ENCODE results near the gene KIF13A.

The KIF13A gene

GRCh38 chr6:17967668-17968518 is 19.5 kb downstream of the KIF13A start:
- DNase-seq = no peak
- no peaks in the 10 kb centered on the region for H4K20me1 ChIP-seq (ENCODE audit: insufficient read depth, low read length)
- H3K9me2 ChIP-seq (replicated peaks; ENCODE audit: insufficient read depth, low read length) = no peaks in the 10 kb centered on the region
- H3K27ac ChIP-seq (ENCODE audit: low read length) = no peak overlapping the region
- no peak overlapping the region for H3K4me2 ChIP-seq (ENCODE audit: low read depth, low read length)
- no peaks in the 10 kb centered on the region for H3K79me2 ChIP-seq (ENCODE audit: low read length)
- H3K9ac ChIP-seq (ENCODE audit: low read length) = no peak overlapping the region
- TF ChIP-seq EZH2phosphoT487 (IDR thresholded peaks at IDR 0.05; ENCODE audit: low read length) (no peak), EZH2 (optimal IDR thresholded peaks at IDR 0.05; ENCODE audit: low read depth, low read length) (no peak), CTCF (IDR thresholded peaks at IDR 0.05; ENCODE audit: low read length) (no peak)
- H3K4me1 ChIP-seq (ENCODE audit: low read length) = no peaks in the 10 kb centered on the region
- no peaks in the 10 kb centered on the region for H3F3A ChIP-seq (ENCODE audit: insufficient read depth, low read length)
- no peaks in the 10 kb centered on the region for H3K36me3 ChIP-seq (replicated peaks; ENCODE audit: insufficient read depth, low read length)
- no peak overlapping the region for H2AFZ ChIP-seq (ENCODE audit: low read length)
- no peaks in the 10 kb centered on the region for H3K27me3 ChIP-seq (replicated peaks; ENCODE audit: insufficient read depth, low read length)
- H3K9me3 ChIP-seq (replicated peaks; ENCODE audit: insufficient read depth, low read length) = no peaks in the 10 kb centered on the region
- H3K4me3 ChIP-seq (ENCODE audit: low read length) = no peak overlapping the region

- Histone ChIP-seq H3K9ac (ENCODE audit: low read length) (no peak overlapping the region), H3K9me2 (replicated peaks; ENCODE audit: insufficient read depth, low read length) (no peaks in the 10 kb centered on the region), H3K4me1 (ENCODE audit: low read length) (no peaks in the 10 kb centered on the region), H3K27me3 (replicated peaks; ENCODE audit: insufficient read depth, low read length) (no peaks in the 10 kb centered on the region), H2AFZ (ENCODE audit: low read length) (no peak overlapping the region), H3K4me2 (ENCODE audit: low read depth, low read length) (no peak overlapping the region), H3K9me3 (replicated peaks; ENCODE audit: insufficient read depth, low read length) (no peaks in the 10 kb centered on the region), H3K4me3 (ENCODE audit: low read length) (no peak overlapping the region), H3K79me2 (ENCODE audit: low read length) (no peaks in the 10 kb centered on the region), H4K20me1 (ENCODE audit: insufficient read depth, low read length) (no peaks in the 10 kb centered on the region), H3K27ac (ENCODE audit: low read length) (no peak overlapping the region), H3K36me3 (replicated peaks; ENCODE audit: insufficient read depth, low read length) (no peaks in the 10 kb centered on the region), H3F3A (ENCODE audit: insufficient read depth, low read length) (no peaks in the 10 kb centered on the region)
- TF ChIP-seq CTCF (IDR thresholded peaks at IDR 0.05; ENCODE audit: low read length) = no peak
- no peak for DNase-seq
Observed at GRCh38 chr6:17966451-17966850, 21.0 kb downstream of the KIF13A start.

GRCh38 chr6:17965397-17965796 is 22.0 kb downstream of the KIF13A start:
- Histone ChIP-seq H3K9me3 (replicated peaks; ENCODE audit: insufficient read depth, low read length) (no peaks in the 10 kb centered on the region), H3K4me1 (ENCODE audit: low read length) (no peaks in the 10 kb centered on the region), H4K20me1 (ENCODE audit: insufficient read depth, low read length) (no peaks in the 10 kb centered on the region), H2AFZ (ENCODE audit: low read length) (no peak overlapping the region), H3K27me3 (replicated peaks; ENCODE audit: insufficient read depth, low read length) (no peaks in the 10 kb centered on the region), H3K9me2 (replicated peaks; ENCODE audit: insufficient read depth, low read length) (no peaks in the 10 kb centered on the region), H3K9ac (ENCODE audit: low read length) (no peak overlapping the region), H3F3A (ENCODE audit: insufficient read depth, low read length) (no peaks in the 10 kb centered on the region), H3K27ac (ENCODE audit: low read length) (no peak overlapping the region), H3K36me3 (replicated peaks; ENCODE audit: insufficient read depth, low read length) (no peaks in the 10 kb centered on the region), H3K79me2 (ENCODE audit: low read length) (no peaks in the 10 kb centered on the region), H3K4me2 (ENCODE audit: low read depth, low read length) (no peak overlapping the region), H3K4me3 (ENCODE audit: low read length) (no peak overlapping the region)
- TF ChIP-seq EZH2 (optimal IDR thresholded peaks at IDR 0.05; ENCODE audit: low read depth, low read length) (no peak), EZH2phosphoT487 (IDR thresholded peaks at IDR 0.05; ENCODE audit: low read length) (no peak), CTCF (IDR thresholded peaks at IDR 0.05; ENCODE audit: low read length) (no peak)
- no peak for DNase-seq

All from MM.1S (cell line).